ENCODE measurements around the gene AKIP1. TPM values are rescaled to one million over a fixed set of nuclear protein-coding genes. Genes with fewer than 3 reads are reported as not detected.

AKIP1 gene
- total RNA-seq, 1 experiment from 2014 or later: 30.3 TPM

DNA sequence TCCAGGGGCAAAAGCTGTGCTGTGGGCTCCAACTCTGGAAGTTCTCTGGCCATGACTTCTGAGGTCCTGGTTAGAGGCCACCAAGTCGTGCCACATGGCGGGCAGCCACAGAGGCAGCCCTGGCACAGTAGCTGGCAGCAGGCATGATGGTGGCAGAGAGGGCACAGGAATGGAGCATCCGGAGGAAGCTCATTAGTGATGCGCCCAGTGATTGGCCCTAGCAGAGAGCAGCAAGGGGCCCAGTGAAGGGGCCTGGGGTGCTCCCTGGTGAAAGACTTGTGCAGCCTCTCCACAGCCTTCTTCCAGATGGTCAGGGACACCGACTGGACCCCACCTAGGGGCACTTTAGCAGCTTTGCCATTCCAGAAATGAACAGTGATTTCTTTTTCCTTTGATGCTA lies 14.7 kb downstream of the AKIP1 start:
- Histone ChIP-seq H3K27ac (ENCODE audit: low read depth, low read length) (no peak overlapping the region), H3K4me3 (replicated peaks in 1 of 2; ENCODE audit: low read depth in 1 of 2, low read length in 2 of 2) (no peak overlapping the region), H3K79me2 (ENCODE audit: insufficient read depth, low read length) (no peaks in the 10 kb centered on the region), H3K4me2 (ENCODE audit: low read length) (no peak overlapping the region), H3K27me3 (ENCODE audit: insufficient read depth, low read length) (no peaks in the 10 kb centered on the region), H3K4me1 (ENCODE audit: control insufficient read depth in 1 of 2, insufficient read depth in 2 of 2, low read length in 2 of 2) (peaks cover 0 to under 1% of the 10 kb centered on the region in 2 experiments; a peak in 1 of 4 replicates), H3K9ac (ENCODE audit: low read length) (no peak overlapping the region), H3K36me3 (ENCODE audit: control insufficient read depth in 1 of 2, insufficient read depth in 2 of 2, low read length in 2 of 2) (peaks cover 0 to 7% of the 10 kb centered on the region in 2 experiments; a peak in 1 of 4 replicates), H3K9me2 (ENCODE audit: insufficient read depth) (no peaks in the 10 kb centered on the region), H3K9me3 (ENCODE audit: control insufficient read depth in 1 of 2, insufficient read depth in 1 of 2, low read depth in 1 of 2, low read length in 2 of 2) (no peaks in the 10 kb centered on the region), H4K20me1 (ENCODE audit: insufficient read depth) (no peaks in the 10 kb centered on the region), H2AFZ (ENCODE audit: low read depth, low read length, poor library complexity, severe bottlenecking) (no peak overlapping the region)
- CTCF ChIA-PET: interaction anchor here (1.0 kb wide), 1 partner anchor 9 kb away, joined by 4 read pairs; no protein-coding TSS in a partner anchor
- no peak for DNase-seq (ENCODE audit: low read depth, low spot score)
- POLR2A ChIA-PET: no interaction called here
- no TSS peak for BruUV-seq (replicated peaks)
- intact Hi-C loops (cut with micrococcal nuclease): no loop called here
- no peak for TF ChIP-seq ZBTB33 (IDR thresholded peaks at IDR 0.05; ENCODE audit: extremely low read depth, insufficient replicate concordance, low read length)
- TF ChIP-seq, protein P1, sequence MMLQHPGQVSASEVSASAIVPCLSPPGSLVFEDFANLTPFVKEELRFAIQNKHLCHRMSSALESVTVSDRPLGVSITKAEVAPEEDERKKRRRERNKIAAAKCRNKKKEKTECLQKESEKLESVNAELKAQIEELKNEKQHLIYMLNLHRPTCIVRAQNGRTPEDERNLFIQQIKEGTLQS (IDR thresholded peaks at IDR 0.05): no peak
- no peak for TF ChIP-seq RAD21 (IDR thresholded peaks at IDR 0.05; ENCODE audit: low read depth)
- TF ChIP-seq JUND (IDR thresholded peaks at IDR 0.05): no peak
- no peak for TF ChIP-seq TCF7L2 (IDR thresholded peaks at IDR 0.05; ENCODE audit: borderline replicate concordance, extremely low read depth, insufficient read depth, insufficient read length)
- no peak for TF ChIP-seq SP1 (IDR thresholded peaks at IDR 0.05; ENCODE audit: low read depth)
- TF ChIP-seq, protein P2, sequence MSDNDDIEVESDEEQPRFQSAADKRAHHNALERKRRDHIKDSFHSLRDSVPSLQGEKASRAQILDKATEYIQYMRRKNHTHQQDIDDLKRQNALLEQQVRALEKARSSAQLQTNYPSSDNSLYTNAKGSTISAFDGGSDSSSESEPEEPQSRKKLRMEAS (IDR thresholded peaks at IDR 0.05): no peak
- TF ChIP-seq EZH2 (IDR thresholded peaks at IDR 0.05): no peak
- TF ChIP-seq ELF1 (IDR thresholded peaks at IDR 0.05; ENCODE audit: borderline replicate concordance, low read depth): no peak
- TF ChIP-seq, protein P3, sequence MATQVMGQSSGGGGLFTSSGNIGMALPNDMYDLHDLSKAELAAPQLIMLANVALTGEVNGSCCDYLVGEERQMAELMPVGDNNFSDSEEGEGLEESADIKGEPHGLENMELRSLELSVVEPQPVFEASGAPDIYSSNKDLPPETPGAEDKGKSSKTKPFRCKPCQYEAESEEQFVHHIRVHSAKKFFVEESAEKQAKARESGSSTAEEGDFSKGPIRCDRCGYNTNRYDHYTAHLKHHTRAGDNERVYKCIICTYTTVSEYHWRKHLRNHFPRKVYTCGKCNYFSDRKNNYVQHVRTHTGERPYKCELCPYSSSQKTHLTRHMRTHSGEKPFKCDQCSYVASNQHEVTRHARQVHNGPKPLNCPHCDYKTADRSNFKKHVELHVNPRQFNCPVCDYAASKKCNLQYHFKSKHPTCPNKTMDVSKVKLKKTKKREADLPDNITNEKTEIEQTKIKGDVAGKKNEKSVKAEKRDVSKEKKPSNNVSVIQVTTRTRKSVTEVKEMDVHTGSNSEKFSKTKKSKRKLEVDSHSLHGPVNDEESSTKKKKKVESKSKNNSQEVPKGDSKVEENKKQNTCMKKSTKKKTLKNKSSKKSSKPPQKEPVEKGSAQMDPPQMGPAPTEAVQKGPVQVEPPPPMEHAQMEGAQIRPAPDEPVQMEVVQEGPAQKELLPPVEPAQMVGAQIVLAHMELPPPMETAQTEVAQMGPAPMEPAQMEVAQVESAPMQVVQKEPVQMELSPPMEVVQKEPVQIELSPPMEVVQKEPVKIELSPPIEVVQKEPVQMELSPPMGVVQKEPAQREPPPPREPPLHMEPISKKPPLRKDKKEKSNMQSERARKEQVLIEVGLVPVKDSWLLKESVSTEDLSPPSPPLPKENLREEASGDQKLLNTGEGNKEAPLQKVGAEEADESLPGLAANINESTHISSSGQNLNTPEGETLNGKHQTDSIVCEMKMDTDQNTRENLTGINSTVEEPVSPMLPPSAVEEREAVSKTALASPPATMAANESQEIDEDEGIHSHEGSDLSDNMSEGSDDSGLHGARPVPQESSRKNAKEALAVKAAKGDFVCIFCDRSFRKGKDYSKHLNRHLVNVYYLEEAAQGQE (IDR thresholded peaks at IDR 0.05; ENCODE audit: low read depth): no peak
- TF ChIP-seq, protein P4, sequence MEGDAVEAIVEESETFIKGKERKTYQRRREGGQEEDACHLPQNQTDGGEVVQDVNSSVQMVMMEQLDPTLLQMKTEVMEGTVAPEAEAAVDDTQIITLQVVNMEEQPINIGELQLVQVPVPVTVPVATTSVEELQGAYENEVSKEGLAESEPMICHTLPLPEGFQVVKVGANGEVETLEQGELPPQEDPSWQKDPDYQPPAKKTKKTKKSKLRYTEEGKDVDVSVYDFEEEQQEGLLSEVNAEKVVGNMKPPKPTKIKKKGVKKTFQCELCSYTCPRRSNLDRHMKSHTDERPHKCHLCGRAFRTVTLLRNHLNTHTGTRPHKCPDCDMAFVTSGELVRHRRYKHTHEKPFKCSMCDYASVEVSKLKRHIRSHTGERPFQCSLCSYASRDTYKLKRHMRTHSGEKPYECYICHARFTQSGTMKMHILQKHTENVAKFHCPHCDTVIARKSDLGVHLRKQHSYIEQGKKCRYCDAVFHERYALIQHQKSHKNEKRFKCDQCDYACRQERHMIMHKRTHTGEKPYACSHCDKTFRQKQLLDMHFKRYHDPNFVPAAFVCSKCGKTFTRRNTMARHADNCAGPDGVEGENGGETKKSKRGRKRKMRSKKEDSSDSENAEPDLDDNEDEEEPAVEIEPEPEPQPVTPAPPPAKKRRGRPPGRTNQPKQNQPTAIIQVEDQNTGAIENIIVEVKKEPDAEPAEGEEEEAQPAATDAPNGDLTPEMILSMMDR (IDR thresholded peaks at IDR 0.05 in 2 of 3, conservative IDR thresholded peaks at IDR 0.05 in 1 of 3; ENCODE audit: borderline replicate concordance in 1 of 3, insufficient read depth in 1 of 3, low read depth in 2 of 3, low read length in 2 of 3): no peak
- no peak for TF ChIP-seq POLR2AphosphoS5 (IDR thresholded peaks at IDR 0.05; ENCODE audit: low read depth, low read length)
- no peak for TF ChIP-seq POLR2A (IDR thresholded peaks at IDR 0.05; ENCODE audit: borderline replicate concordance, extremely low read depth, insufficient read depth, insufficient read length)
- TF ChIP-seq CEBPB (IDR thresholded peaks at IDR 0.05; ENCODE audit: low read depth): no peak
- no peak for ATAC-seq
- RAD21 ChIA-PET (ENCODE audit: low non-redundant PET in 1 of 2, low total read pairs in 2 of 2, uncharacterized antibody in 2 of 2, unreplicated experiment in 2 of 2): no interaction called here
